Mesenchymal stem cell (in vitro differentiated cells and primary cell): ENCODE data around the gene WNT6.

Experiments used
- DNase-seq: peaks from one replicate; pipeline ENCODE4 v3.0.0-alpha.2; 2013
- H2AFZ ChIP-seq: one replicate; pipeline ENCODE4 v1.6.1; 2013; ENCODE audit warnings: low read depth, mild to moderate bottlenecking, control low read depth, inconsistent platforms, low read length, moderate library complexity
- H2AK5ac ChIP-seq: 2 replicates; pipeline ENCODE4 v1.6.1; 2013; ENCODE audit warnings: low read length, moderate library complexity, mild to moderate bottlenecking, inconsistent platforms; ENCODE audit not compliant: severe bottlenecking
- H2BK120ac ChIP-seq: one replicate; pipeline ENCODE4 v1.6.1; 2013; ENCODE audit warnings: low read depth, mild to moderate bottlenecking, inconsistent platforms, low read length, moderate library complexity
- H2BK12ac ChIP-seq, 2 experiments: one replicate each; pipeline ENCODE4 v1.6.1; 2013; ENCODE audit warnings: inconsistent platforms in 2 of 2, low read length in 2 of 2, mild to moderate bottlenecking in 2 of 2, moderate library complexity in 2 of 2, control low read depth in 1 of 2
- H2BK15ac ChIP-seq: one replicate; pipeline ENCODE4 v1.6.1; 2013; ENCODE audit warnings: mild to moderate bottlenecking, low read depth, inconsistent platforms; ENCODE audit not compliant: poor library complexity, severe bottlenecking
- H2BK5ac ChIP-seq: 2 replicates; pipeline ENCODE4 v1.6.1; 2013; ENCODE audit warnings: low read depth, mild to moderate bottlenecking, low read length, control low read depth, inconsistent platforms; ENCODE audit not compliant: poor library complexity, severe bottlenecking
- H3K14ac ChIP-seq, 2 experiments: one replicate each; pipeline ENCODE4 v1.6.1; 2013; ENCODE audit warnings: inconsistent platforms in 2 of 2, low read length in 2 of 2, control low read depth in 1 of 2, mild to moderate bottlenecking in 1 of 2, moderate library complexity in 1 of 2
- H3K18ac ChIP-seq, 2 experiments: one replicate each; pipeline ENCODE4 v1.6.1; 2013; ENCODE audit warnings: inconsistent platforms in 2 of 2, low read length in 2 of 2, control low read depth in 1 of 2, low read depth in 1 of 2, mild to moderate bottlenecking in 1 of 2
- H3K23ac ChIP-seq, 2 experiments: one replicate each; pipeline ENCODE4 v1.6.1; 2013; ENCODE audit warnings: inconsistent platforms in 2 of 2, low read length in 2 of 2, mild to moderate bottlenecking in 2 of 2, moderate library complexity in 2 of 2, control low read depth in 1 of 2
- H3K27ac ChIP-seq: 2 replicates; pipeline ENCODE4 v1.5.1; 2013; ENCODE audit warnings: mild to moderate bottlenecking, moderate library complexity, low read length, control low read depth, inconsistent platforms; ENCODE audit not compliant: poor library complexity, severe bottlenecking
- H3K27me3 ChIP-seq, 2 experiments: 2 replicates each; pipeline versions ENCODE4 v1.6.1 to v1.7.0; 2013; ENCODE audit warnings: low read length in 2 of 2, mild to moderate bottlenecking in 2 of 2, moderate library complexity in 2 of 2, control low read depth in 1 of 2, inconsistent platforms in 1 of 2; ENCODE audit not compliant: control insufficient read depth in 1 of 2, insufficient read depth in 1 of 2
- H3K36me3 ChIP-seq, 2 experiments: 2 replicates each; pipeline versions ENCODE4 v1.6.1 to v1.7.0; 2013; ENCODE audit warnings: low read length in 2 of 2, control low read depth in 1 of 2, inconsistent platforms in 1 of 2, low read depth in 1 of 2, mild to moderate bottlenecking in 1 of 2; ENCODE audit not compliant: insufficient read depth in 2 of 2, control insufficient read depth in 1 of 2
- H3K4ac ChIP-seq, 2 experiments: one replicate each; pipeline ENCODE4 v1.6.1; 2013; ENCODE audit warnings: inconsistent platforms in 2 of 2, low read length in 2 of 2, mild to moderate bottlenecking in 2 of 2, moderate library complexity in 2 of 2, control low read depth in 1 of 2, low read depth in 1 of 2
- H3K4me1 ChIP-seq: 2 replicates; pipeline ENCODE4 v1.6.1; 2013; ENCODE audit warnings: low read depth, low read length, control low read depth; ENCODE audit not compliant: control insufficient read depth, insufficient read depth
- H3K4me2 ChIP-seq: 2 replicates; pipeline ENCODE4 v1.6.1; 2013; ENCODE audit warnings: low read length, mild to moderate bottlenecking, inconsistent platforms; ENCODE audit not compliant: poor library complexity, severe bottlenecking
- H3K4me3 ChIP-seq, 2 experiments: 2 replicates each; pipeline versions ENCODE4 v1.5.1 to v1.7.0; 2013; ENCODE audit warnings: low read length in 2 of 2, mild to moderate bottlenecking in 2 of 2, control low read depth in 1 of 2, low read depth in 1 of 2; ENCODE audit not compliant: insufficient read depth in 1 of 2
- H3K79me1 ChIP-seq: replicated peaks from 2 replicates; pipeline ENCODE4 v1.6.1; 2013; ENCODE audit warnings: mild to moderate bottlenecking, control low read depth, low read length, inconsistent platforms; ENCODE audit not compliant: poor library complexity, severe bottlenecking
- H3K9ac ChIP-seq: 2 replicates; pipeline ENCODE4 v1.7.0; 2013; ENCODE audit warnings: mild to moderate bottlenecking, low read length, moderate library complexity
- H3K9me3 ChIP-seq: 2 replicates; pipeline ENCODE4 v1.7.0; 2013; ENCODE audit warnings: mild to moderate bottlenecking, low read length; ENCODE audit not compliant: control insufficient read depth
- H4K8ac ChIP-seq: one replicate; pipeline ENCODE4 v1.6.1; 2013; ENCODE audit warnings: inconsistent platforms, mild to moderate bottlenecking, low read length, moderate library complexity
- H4K91ac ChIP-seq: one replicate; pipeline ENCODE4 v1.6.1; 2013; ENCODE audit warnings: mild to moderate bottlenecking, low read length, inconsistent platforms
- WGBS: methylation state at CpG from one replicate; pipeline ENCODE4 v1.1.7; 2013; ENCODE audit warnings: mixed read lengths; 5-methylcytosine and 5-hydroxymethylcytosine counted together

Gene WNT6

DNA sequence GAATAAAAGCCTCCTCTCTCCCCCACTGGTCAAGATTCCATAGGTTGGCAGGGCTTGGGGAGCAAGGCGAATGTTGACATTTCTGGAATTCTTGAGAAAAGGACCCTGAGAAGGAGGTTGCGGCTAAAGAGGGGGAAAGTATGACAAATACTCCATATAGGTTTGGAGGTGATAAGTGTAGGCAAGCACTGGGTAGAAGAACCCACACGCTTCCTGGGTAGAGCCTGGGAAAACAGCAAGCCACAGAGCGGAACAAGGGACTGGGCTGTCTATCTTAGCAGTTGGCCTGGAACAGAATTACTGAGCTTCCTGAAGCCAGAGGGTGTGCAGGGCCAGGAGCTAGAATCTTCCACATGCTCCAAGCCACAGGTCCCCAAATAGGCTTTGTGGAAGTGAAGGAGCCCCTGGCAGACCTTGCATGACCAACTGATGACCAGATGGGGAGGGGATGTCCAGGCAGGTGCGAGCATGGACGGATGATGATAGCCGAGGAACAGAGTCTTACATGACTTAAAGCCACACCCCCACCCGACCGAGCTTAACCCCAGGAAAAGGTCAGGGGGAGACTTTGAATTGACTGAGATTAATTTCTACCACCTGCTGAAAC is 37.9 kb upstream of the WNT6 start:
- Histone ChIP-seq H3K23ac (no peak overlapping the region), H3K27me3 (peaks cover 3 to 21% of the 10 kb centered on the region in 2 experiments), H2BK12ac (no peak overlapping the region), H3K27ac (no peak overlapping the region), H2BK120ac (no peak overlapping the region), H3K18ac (no peak overlapping the region), H2AFZ (no peak overlapping the region), H3K14ac (no peak overlapping the region), H3K79me1 (no peaks in the 10 kb centered on the region), H3K4me2 (no peak overlapping the region), H4K91ac (no peak overlapping the region), H4K8ac (no peak overlapping the region), H3K36me3 (peaks cover 7 to 19% of the 10 kb centered on the region in 2 experiments), H2AK5ac (no peak overlapping the region), H3K4me1 (no peaks in the 10 kb centered on the region), H3K9ac (no peak overlapping the region), H3K9me3 (no peaks in the 10 kb centered on the region), H3K4ac (no peak overlapping the region), H2BK15ac (no peak overlapping the region), H3K4me3 (no peak overlapping the region), H2BK5ac (no peak overlapping the region)
- 86% methylated on average over 7 of the region's 9 CpGs for WGBS
- no peak for DNase-seq

DNA sequence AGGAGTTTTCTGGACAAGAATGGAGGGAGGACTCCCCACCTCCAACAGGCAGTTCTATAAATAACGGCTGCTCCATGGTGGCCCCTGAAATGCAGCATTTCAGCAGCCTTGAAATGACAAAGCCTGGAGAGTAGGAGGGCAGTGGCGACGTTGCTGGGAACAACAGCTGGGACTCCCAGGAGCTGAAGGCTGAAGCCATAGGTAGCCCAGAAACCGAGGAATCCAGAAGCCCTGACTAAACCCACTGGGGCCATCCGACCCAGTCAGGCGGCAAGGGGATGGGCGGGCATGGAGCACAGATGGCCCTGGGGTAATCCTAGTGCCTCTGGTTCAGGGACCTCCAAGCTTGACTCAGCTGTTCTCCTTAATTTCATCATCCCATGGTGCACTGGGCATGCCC is 37.0 kb upstream of the WNT6 start:
- Histone ChIP-seq H3K4ac (no peak overlapping the region), H2BK5ac (no peak overlapping the region), H3K27me3 (peaks cover 13 to 31% of the 10 kb centered on the region in 2 experiments), H3K23ac (no peak overlapping the region), H3K4me2 (no peak overlapping the region), H2AK5ac (no peak overlapping the region), H3K9ac (no peak overlapping the region), H2AFZ (no peak overlapping the region), H4K8ac (no peak overlapping the region), H2BK120ac (no peak overlapping the region), H4K91ac (no peak overlapping the region), H2BK15ac (no peak overlapping the region), H2BK12ac (no peak overlapping the region), H3K79me1 (no peaks in the 10 kb centered on the region), H3K14ac (no peak overlapping the region), H3K18ac (no peak overlapping the region), H3K4me3 (no peak overlapping the region), H3K4me1 (no peaks in the 10 kb centered on the region), H3K36me3 (peaks cover 7 to 19% of the 10 kb centered on the region in 2 experiments), H3K9me3 (no peaks in the 10 kb centered on the region), H3K27ac (no peak overlapping the region)
- no peak for DNase-seq
- 86% methylated on average over 7 of the region's 7 CpGs for WGBS

DNA sequence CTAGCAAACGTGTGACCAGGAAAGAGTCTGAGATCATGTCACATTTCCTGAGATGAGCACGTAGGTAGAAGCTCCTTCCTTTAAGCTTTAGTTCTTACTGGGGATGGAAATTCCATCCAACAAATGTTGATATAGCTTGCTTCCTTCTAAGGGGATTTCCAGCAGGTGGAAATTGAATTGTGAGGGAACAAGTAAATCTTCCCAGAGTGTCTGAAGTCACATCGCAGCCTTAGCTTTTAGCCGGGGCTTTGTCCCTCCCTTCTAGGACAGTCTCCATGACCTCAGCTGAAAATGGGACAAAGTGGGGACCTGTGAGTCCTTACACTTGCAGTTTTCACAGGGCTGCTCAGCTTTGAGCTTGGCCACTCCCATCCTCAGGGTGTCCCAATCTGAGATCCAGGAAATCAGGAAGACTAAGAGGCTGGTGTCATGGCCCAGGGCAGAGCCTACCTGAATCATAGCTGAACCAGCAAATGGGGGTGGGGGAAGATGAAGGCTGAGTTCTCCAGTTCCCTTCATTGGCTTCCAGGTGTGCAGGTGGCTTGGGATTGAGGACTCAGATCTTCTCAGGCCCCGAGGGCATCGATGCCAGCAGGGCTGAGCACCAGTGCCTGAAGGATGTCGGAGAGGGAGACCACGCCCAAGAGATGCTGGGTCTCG is 36.3 kb upstream of the WNT6 start:
- no peak overlapping the region for H2AFZ ChIP-seq
- no peak overlapping the region for H4K91ac ChIP-seq
- H3K18ac ChIP-seq, result no peak overlapping the region
- no peak overlapping the region for H3K4me3 ChIP-seq
- WGBS, result 92% methylated on average over 9 of the region's 9 CpGs
- no peaks in the 10 kb centered on the region for H3K4me1 ChIP-seq
- H3K4ac ChIP-seq, result no peak overlapping the region
- peaks cover 5 to 15% of the 10 kb centered on the region in 2 experiments for H3K36me3 ChIP-seq
- H2BK15ac ChIP-seq, result no peak overlapping the region
- H3K79me1 ChIP-seq, result no peaks in the 10 kb centered on the region
- no peak for DNase-seq
- no peak overlapping the region for H2AK5ac ChIP-seq
- H3K27ac ChIP-seq, result no peak overlapping the region
- no peak overlapping the region for H3K23ac ChIP-seq
- no peak overlapping the region for H2BK5ac ChIP-seq
- H3K9ac ChIP-seq, result no peak overlapping the region
- no peak overlapping the region for H2BK12ac ChIP-seq
- no peak overlapping the region for H3K4me2 ChIP-seq
- H3K27me3 ChIP-seq, result peaks cover 20 to 38% of the 10 kb centered on the region in 2 experiments
- no peak overlapping the region for H4K8ac ChIP-seq
- H2BK120ac ChIP-seq, result no peak overlapping the region
- H3K14ac ChIP-seq, result no peak overlapping the region
- H3K9me3 ChIP-seq, result no peaks in the 10 kb centered on the region

- Histone ChIP-seq H3K4me3 (no peak overlapping the region), H4K8ac (no peak overlapping the region), H3K14ac (no peak overlapping the region), H3K79me1 (no peaks in the 10 kb centered on the region), H3K27me3 (peaks cover 24 to 42% of the 10 kb centered on the region in 2 experiments), H3K36me3 (peaks cover 0 to 15% of the 10 kb centered on the region in 2 experiments), H2AFZ (no peak overlapping the region), H3K18ac (no peak overlapping the region), H3K4ac (no peak overlapping the region), H3K4me1 (no peaks in the 10 kb centered on the region), H3K9ac (no peak overlapping the region), H2BK120ac (no peak overlapping the region), H2BK5ac (no peak overlapping the region), H3K27ac (no peak overlapping the region), H2AK5ac (no peak overlapping the region), H3K23ac (no peak overlapping the region), H3K9me3 (no peaks in the 10 kb centered on the region), H2BK12ac (no peak overlapping the region), H3K4me2 (no peak overlapping the region), H4K91ac (peak overlapping the region; percentile 70), H2BK15ac (no peak overlapping the region)
- no peak for DNase-seq
- WGBS, result 84% methylated on average over 7 of the region's 7 CpGs
Observed at GRCh38 chr2:218824004-218824403, 35.6 kb upstream of the WNT6 start.
